Stimulated activated CD8-positive, alpha-beta memory T cell treated with anti-CD3 and anti-CD28 coated beads, Interleukin-7, amount 100 ng/mL, for 24 hours (primary cell): ENCODE results near the gene NR1I2.

ENCODE experiments used
- DNase-seq: peaks from one replicate; pipeline ENCODE4 v3.0.0-alpha.2; 2020; ENCODE audit warnings: low read depth

NR1I2 gene

GRCh38 chr3:119819806-119820205 lies 37.9 kb downstream of the NR1I2 start:
- DNase-seq: no peak

- DNase-seq: no peak
Observed at GRCh38 chr3:119825820-119826219, 43.9 kb downstream of the NR1I2 start.

GRCh38 chr3:119826711-119827608 lies 45.1 kb downstream of the NR1I2 start:
- no peak for DNase-seq

GRCh38 chr3:119829420-119829819 lies 47.5 kb downstream of the NR1I2 start:
- DNase-seq: no peak

GRCh38 chr3:119831022-119831421 lies 49.1 kb downstream of the NR1I2 start:
- DNase-seq: no peak

GRCh38 chr3:119831941-119832371 lies 50.1 kb downstream of the NR1I2 start:
- no peak for DNase-seq

- DNase-seq: no peak
Observed at GRCh38 chr3:119834754-119835370, 53.0 kb downstream of the NR1I2 start.

GRCh38 chr3:119835556-119835955 lies 53.7 kb downstream of the NR1I2 start:
- DNase-seq: no peak

GRCh38 chr3:119841808-119842471 lies 60.0 kb downstream of the NR1I2 start:
- DNase-seq: no peak

- no peak for DNase-seq
Observed at GRCh38 chr3:119849126-119849525, 67.2 kb downstream of the NR1I2 start.

GRCh38 chr3:119856695-119857094 lies 74.8 kb downstream of the NR1I2 start:
- DNase-seq: no peak

- no peak for DNase-seq
Observed at GRCh38 chr3:119858957-119859356, 77.1 kb downstream of the NR1I2 start.

GRCh38 chr3:119859728-119860127 lies 77.8 kb downstream of the NR1I2 start:
- no peak for DNase-seq

GRCh38 chr3:119861681-119862080 lies 79.8 kb downstream of the NR1I2 start:
- no peak for DNase-seq

GRCh38 chr3:119862616-119863015 lies 80.7 kb downstream of the NR1I2 start:
- no peak for DNase-seq

GRCh38 chr3:119864476-119864875 lies 82.6 kb downstream of the NR1I2 start:
- no peak for DNase-seq
